ENCODE data around the gene MFSD6L. TPM values are rescaled to one million over a fixed set of nuclear protein-coding genes. Genes with fewer than 3 reads are reported as not detected.

Gene MFSD6L
- total RNA-seq, 1 donor from 2014 or later = 0.95 TPM

GRCh38 chr17:8830141-8830540 lies 31.0 kb upstream of the MFSD6L start:
- Histone ChIP-seq H3K4me3 (no peak overlapping the region), H3K27me3 (ENCODE audit: low read depth) (peaks cover 25% of the 10 kb centered on the region), H3K27ac (no peak overlapping the region), H3K36me3 (no peaks in the 10 kb centered on the region), H3K4me1 (no peaks in the 10 kb centered on the region), H3K9me3 (no peaks in the 10 kb centered on the region)
- DNase-seq (no peak), ATAC-seq (no peak)
- intact Hi-C loops (cut with DNase I) = no loop called here
- no peak for TF ChIP-seq CTCF (IDR thresholded peaks at IDR 0.05)

- Histone ChIP-seq H3K27me3 (ENCODE audit: low read depth) (peaks cover 20% of the 10 kb centered on the region), H3K27ac (no peak overlapping the region), H3K9me3 (peaks cover 3% of the 10 kb centered on the region), H3K4me3 (no peak overlapping the region), H3K4me1 (no peaks in the 10 kb centered on the region), H3K36me3 (no peaks in the 10 kb centered on the region)
- intact Hi-C loops (cut with DNase I) = no loop called here
- DNase-seq (no peak), ATAC-seq (no peak)
- TF ChIP-seq CTCF (IDR thresholded peaks at IDR 0.05) = no peak
Observed at GRCh38 chr17:8829036-8829941, 30.1 kb upstream of the MFSD6L start.

GRCh38 chr17:8828517-8828875 lies 29.3 kb upstream of the MFSD6L start:
- Histone ChIP-seq H3K27me3 (ENCODE audit: low read depth) (peaks cover 25% of the 10 kb centered on the region), H3K27ac (no peak overlapping the region), H3K9me3 (peaks cover 3% of the 10 kb centered on the region), H3K4me1 (no peaks in the 10 kb centered on the region), H3K36me3 (no peaks in the 10 kb centered on the region), H3K4me3 (no peak overlapping the region)
- no peak for TF ChIP-seq CTCF (IDR thresholded peaks at IDR 0.05)
- DNase-seq = no peak
- intact Hi-C loops (cut with DNase I) = no loop called here
- peak in 1 of 2 donors; percentile 8 for ATAC-seq

GRCh38 chr17:8826808-8827435 lies 27.8 kb upstream of the MFSD6L start:
- H3K4me1 ChIP-seq = no peaks in the 10 kb centered on the region
- TF ChIP-seq CTCF (IDR thresholded peaks at IDR 0.05) = no peak
- no peaks in the 10 kb centered on the region for H3K36me3 ChIP-seq
- no peak overlapping the region for H3K4me3 ChIP-seq
- H3K9me3 ChIP-seq = peaks cover 3% of the 10 kb centered on the region
- peaks cover 17% of the 10 kb centered on the region for H3K27me3 ChIP-seq (ENCODE audit: low read depth)
- H3K27ac ChIP-seq = no peak overlapping the region
- intact Hi-C loops (cut with DNase I) = no loop called here
- ATAC-seq (no peak), DNase-seq (no peak)

GRCh38 chr17:8825802-8826201 lies 26.6 kb upstream of the MFSD6L start:
- H3K4me3 ChIP-seq = no peak overlapping the region
- DNase-seq (no peak), ATAC-seq (no peak)
- peaks cover 22% of the 10 kb centered on the region for H3K27me3 ChIP-seq (ENCODE audit: low read depth)
- H3K27ac ChIP-seq = no peak overlapping the region
- H3K36me3 ChIP-seq = no peaks in the 10 kb centered on the region
- no peak for TF ChIP-seq CTCF (IDR thresholded peaks at IDR 0.05)
- intact Hi-C loops (cut with DNase I) = no loop called here
- peaks cover 3% of the 10 kb centered on the region for H3K9me3 ChIP-seq
- H3K4me1 ChIP-seq = no peaks in the 10 kb centered on the region

Data from lower lobe of right lung (tissue), 2 donors.